H9 (cell line): ENCODE results near the gene COL19A1. TPM values are rescaled to one million over a fixed set of nuclear protein-coding genes. Genes with fewer than 3 reads are reported as not detected.

Experiments used
- DNase-seq: peaks from one replicate; pipeline ENCODE4 v3.0.0-alpha.2; 2017
- H2AFZ ChIP-seq: one replicate; pipeline ENCODE4 v1.6.1; 2013; ENCODE audit warnings: mild to moderate bottlenecking, low read length, control low read depth, moderate library complexity
- H2AK5ac ChIP-seq: 2 replicates; pipeline ENCODE4 v1.6.1; 2013; ENCODE audit warnings: low read length, control low read depth, mixed read lengths; ENCODE audit not compliant: insufficient read length
- H2BK120ac ChIP-seq: one replicate; pipeline ENCODE4 v1.6.1; 2013; ENCODE audit warnings: low read depth, mild to moderate bottlenecking, low read length, control low read depth, inconsistent platforms; ENCODE audit not compliant: poor library complexity, severe bottlenecking
- H2BK12ac ChIP-seq: 2 replicates; pipeline ENCODE4 v1.6.1; 2013; ENCODE audit warnings: low read length, control low read depth, mixed read lengths, low read depth; ENCODE audit not compliant: insufficient read length
- H2BK15ac ChIP-seq: 2 replicates; pipeline ENCODE4 v1.6.1; 2013; ENCODE audit warnings: low read depth, low read length, control low read depth
- H2BK20ac ChIP-seq: one replicate; pipeline ENCODE4 v1.6.1; 2013; ENCODE audit warnings: low read depth, mild to moderate bottlenecking, low read length, control low read depth, inconsistent platforms; ENCODE audit not compliant: poor library complexity, severe bottlenecking
- H2BK5ac ChIP-seq: 2 replicates; pipeline ENCODE4 v1.6.1; 2013; ENCODE audit warnings: low read length, control low read depth, mixed read lengths; ENCODE audit not compliant: insufficient read length
- H3K14ac ChIP-seq: 2 replicates; pipeline ENCODE4 v1.6.1; 2013; ENCODE audit warnings: low read length, control low read depth; ENCODE audit not compliant: insufficient read depth
- H3K18ac ChIP-seq: 2 replicates; pipeline ENCODE4 v1.6.1; 2013; ENCODE audit warnings: low read depth, mild to moderate bottlenecking, mixed read lengths, low read length, control low read depth; ENCODE audit not compliant: insufficient read length
- H3K23ac ChIP-seq: 2 replicates; pipeline ENCODE4 v1.6.1; 2013; ENCODE audit warnings: low read length, control low read depth, mixed read lengths, low read depth; ENCODE audit not compliant: insufficient read length
- H3K23me2 ChIP-seq: 2 replicates; pipeline ENCODE4 v1.6.1; 2013; ENCODE audit warnings: low read depth, mild to moderate bottlenecking, mixed read lengths, low read length, control low read depth; ENCODE audit not compliant: insufficient read length, poor library complexity, severe bottlenecking
- H3K27ac ChIP-seq: 2 replicates; pipeline ENCODE4 v1.5.1; 2013; ENCODE audit warnings: low read length, control low read depth, mixed read lengths, low read depth; ENCODE audit not compliant: insufficient read length
- H3K27me3 ChIP-seq: 2 replicates; pipeline ENCODE4 v1.6.1; 2013; ENCODE audit warnings: low read length, control low read depth, inconsistent platforms; ENCODE audit not compliant: insufficient read depth
- H3K4ac ChIP-seq: 2 replicates; pipeline ENCODE4 v1.6.1; 2013; ENCODE audit warnings: low read depth, mild to moderate bottlenecking, control low read depth, inconsistent platforms, low read length, moderate library complexity
- H3K4me1 ChIP-seq: 2 replicates; pipeline ENCODE4 v1.6.1; 2013; ENCODE audit warnings: low read length, control low read depth, inconsistent platforms; ENCODE audit not compliant: insufficient read depth
- H3K4me2 ChIP-seq: 2 replicates; pipeline ENCODE4 v1.6.1; 2013; ENCODE audit warnings: low read length, control low read depth, mixed read lengths; ENCODE audit not compliant: insufficient read length, insufficient read depth
- H3K56ac ChIP-seq: 2 replicates; pipeline ENCODE4 v1.6.1; 2013; ENCODE audit warnings: low read depth, mild to moderate bottlenecking, mixed read lengths, low read length, control low read depth; ENCODE audit not compliant: insufficient read length
- H3K79me1 ChIP-seq: 2 replicates; pipeline ENCODE4 v1.6.1; 2013; ENCODE audit warnings: low read depth, mild to moderate bottlenecking, moderate library complexity, low read length, control low read depth, inconsistent platforms; ENCODE audit not compliant: insufficient read depth, poor library complexity, severe bottlenecking
- H3K79me2 ChIP-seq: 2 replicates; pipeline ENCODE4 v1.6.1; 2013; ENCODE audit warnings: low read length, control low read depth, inconsistent platforms; ENCODE audit not compliant: insufficient read depth
- H3K9ac ChIP-seq: 2 replicates; pipeline ENCODE4 v1.6.1; 2013; ENCODE audit warnings: low read length, control low read depth, mixed read lengths; ENCODE audit not compliant: insufficient read length; ENCODE audit errors: extremely low read depth
- H3K9me3 ChIP-seq: one replicate; pipeline ENCODE4 v1.6.1; 2013; ENCODE audit warnings: low read depth, low read length, inconsistent platforms; ENCODE audit not compliant: control insufficient read depth
- H3T11ph ChIP-seq: one replicate; pipeline ENCODE4 v1.6.1; 2013; ENCODE audit warnings: mild to moderate bottlenecking, low read length, control low read depth, inconsistent platforms
- H4K20me1 ChIP-seq: one replicate; pipeline ENCODE4 v1.6.1; 2013; ENCODE audit not compliant: control insufficient read depth, insufficient read length, insufficient read depth
- H4K5ac ChIP-seq: 2 replicates; pipeline ENCODE4 v1.6.1; 2013; ENCODE audit warnings: low read depth, mild to moderate bottlenecking, mixed read lengths, low read length, control low read depth; ENCODE audit not compliant: insufficient read length
- H4K8ac ChIP-seq: replicated peaks from 2 replicates; pipeline ENCODE4 v1.6.1; 2013; ENCODE audit warnings: low read length, control low read depth, mixed read lengths, low read depth; ENCODE audit not compliant: insufficient read length
- H4K91ac ChIP-seq: 2 replicates; pipeline ENCODE4 v1.6.1; 2013; ENCODE audit warnings: low read depth, mild to moderate bottlenecking, moderate library complexity, mixed read lengths, low read length, control low read depth; ENCODE audit not compliant: insufficient read length
- H3K27ac Mint-ChIP-seq, 3 experiments: 2 replicates in 2 of 3; 3 replicates in 1 of 3; pipeline ENCODE4 v1.8.0; 2020 to 2021; ENCODE audit warnings: mixed read lengths in 3 of 3, mild to moderate bottlenecking in 1 of 3, moderate library complexity in 1 of 3
- H3K27me3 Mint-ChIP-seq: 2 replicates; pipeline ENCODE4 v1.8.0; 2021; ENCODE audit warnings: low read depth, mild to moderate bottlenecking, moderate library complexity, mixed read lengths
- H3K36me3 Mint-ChIP-seq, 3 experiments: 2 replicates in 2 of 3; 3 replicates in 1 of 3; pipeline ENCODE4 v1.8.0; 2020 to 2021; ENCODE audit warnings: low read depth in 3 of 3, mixed read lengths in 3 of 3; ENCODE audit not compliant: insufficient read depth in 1 of 3
- H3K4me1 Mint-ChIP-seq, 2 experiments: 2 replicates each; pipeline ENCODE4 v1.8.0; 2020; ENCODE audit warnings: mixed read lengths in 2 of 2
- H3K4me3 Mint-ChIP-seq, 2 experiments: 2 replicates in 1 of 2; 3 replicates in 1 of 2; pipeline ENCODE4 v1.8.0; 2020 to 2021; ENCODE audit warnings: mild to moderate bottlenecking in 2 of 2, mixed read lengths in 2 of 2, moderate library complexity in 1 of 2
- H3K9me3 Mint-ChIP-seq, 2 experiments: 2 replicates in 1 of 2; 3 replicates in 1 of 2; pipeline ENCODE4 v1.8.0; 2020; ENCODE audit warnings: mild to moderate bottlenecking in 2 of 2, mixed read lengths in 2 of 2, moderate library complexity in 1 of 2
- WGBS: extraction: QIAGEN DNeasy Blood & Tissue Kit; methylation state at CpG from one replicate; pipeline ENCODE4 v1.1.7; 2013; ENCODE audit warnings: missing lambda C conversion rate, low lambda C conversion rate, mixed read lengths; ENCODE audit not compliant: insufficient read length; ENCODE audit errors: extremely low coverage; 5-methylcytosine and 5-hydroxymethylcytosine counted together
- total RNA-seq: library from RNA; stranded (reverse); gene quantifications from 2 replicates; pipeline ENCODE4 v1.2.1, GENCODE V29; 2021
- TF ChIP-seq, protein P1 (sequence below): fragments of 200-600 bp; sonication (generic); conservative IDR thresholded peaks from 3 replicates; pipeline ENCODE4 v1.8.0; 2021; ENCODE audit warnings: antibody characterized with exemption, mild to moderate bottlenecking

Gene COL19A1
- total RNA-seq, 1 experiment from 2014 or later = not detected

- no peaks in the 10 kb centered on the region for H3K79me1 ChIP-seq
- peaks cover 7 to 8% of the 10 kb centered on the region in 2 experiments for H3K4me1 Mint-ChIP-seq
- no peak overlapping the region for H2AFZ ChIP-seq
- no peak overlapping the region for H2BK20ac ChIP-seq
- H2BK12ac ChIP-seq = no peak overlapping the region
- no peaks in the 10 kb centered on the region for H4K20me1 ChIP-seq
- no peak overlapping the region for H3K14ac ChIP-seq
- H3K27ac Mint-ChIP-seq = no peak overlapping the region
- no peak overlapping the region for H2BK15ac ChIP-seq
- H3K27me3 Mint-ChIP-seq = peaks cover 7% of the 10 kb centered on the region
- no peak overlapping the region for H2AK5ac ChIP-seq
- no peak overlapping the region for H3K18ac ChIP-seq
- H4K8ac ChIP-seq = no peak overlapping the region
- no peak overlapping the region for H4K91ac ChIP-seq
- no CpG with 5 or more reads among the region's 3 CpGs for WGBS
- no peak overlapping the region for H3K56ac ChIP-seq
- H3K36me3 Mint-ChIP-seq = no peaks in the 10 kb centered on the region
- TF ChIP-seq, protein P1, sequence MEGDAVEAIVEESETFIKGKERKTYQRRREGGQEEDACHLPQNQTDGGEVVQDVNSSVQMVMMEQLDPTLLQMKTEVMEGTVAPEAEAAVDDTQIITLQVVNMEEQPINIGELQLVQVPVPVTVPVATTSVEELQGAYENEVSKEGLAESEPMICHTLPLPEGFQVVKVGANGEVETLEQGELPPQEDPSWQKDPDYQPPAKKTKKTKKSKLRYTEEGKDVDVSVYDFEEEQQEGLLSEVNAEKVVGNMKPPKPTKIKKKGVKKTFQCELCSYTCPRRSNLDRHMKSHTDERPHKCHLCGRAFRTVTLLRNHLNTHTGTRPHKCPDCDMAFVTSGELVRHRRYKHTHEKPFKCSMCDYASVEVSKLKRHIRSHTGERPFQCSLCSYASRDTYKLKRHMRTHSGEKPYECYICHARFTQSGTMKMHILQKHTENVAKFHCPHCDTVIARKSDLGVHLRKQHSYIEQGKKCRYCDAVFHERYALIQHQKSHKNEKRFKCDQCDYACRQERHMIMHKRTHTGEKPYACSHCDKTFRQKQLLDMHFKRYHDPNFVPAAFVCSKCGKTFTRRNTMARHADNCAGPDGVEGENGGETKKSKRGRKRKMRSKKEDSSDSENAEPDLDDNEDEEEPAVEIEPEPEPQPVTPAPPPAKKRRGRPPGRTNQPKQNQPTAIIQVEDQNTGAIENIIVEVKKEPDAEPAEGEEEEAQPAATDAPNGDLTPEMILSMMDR = no peak
- H3K9me3 ChIP-seq = no peaks in the 10 kb centered on the region
- no peaks in the 10 kb centered on the region for H3K27me3 ChIP-seq
- no peak overlapping the region for H3K23ac ChIP-seq
- no peak overlapping the region for H3K9ac ChIP-seq
- no peaks in the 10 kb centered on the region for H3K4me1 ChIP-seq
- H3K9me3 Mint-ChIP-seq = no peaks in the 10 kb centered on the region
- no peak overlapping the region for H2BK5ac ChIP-seq
- no peak overlapping the region for H3T11ph ChIP-seq
- H3K4ac ChIP-seq = no peak overlapping the region
- H3K4me3 Mint-ChIP-seq = no peak overlapping the region
- no peaks in the 10 kb centered on the region for H3K23me2 ChIP-seq
- no peak for DNase-seq
- H2BK120ac ChIP-seq = no peak overlapping the region
- no peak overlapping the region for H3K27ac ChIP-seq
- no peaks in the 10 kb centered on the region for H3K79me2 ChIP-seq
- no peak overlapping the region for H3K4me2 ChIP-seq
- no peak overlapping the region for H4K5ac ChIP-seq
Measured at GRCh38 chr6:70162972-70163371, 296.6 kb downstream of the COL19A1 start.
